ENCODE measurements around the gene KCNQ1.

KCNQ1 gene

GRCh38 chr11:2755071-2755470, 310.3 kb downstream of the KCNQ1 start:
- Histone ChIP-seq H3K27me3 (no peaks in the 10 kb centered on the region), H3K9me3 (no peaks in the 10 kb centered on the region)
- TF ChIP-seq CTCF (IDR thresholded peaks at IDR 0.05; ENCODE audit: low read depth, low read length): no peak

GRCh38 chr11:2758751-2759150, 313.9 kb downstream of the KCNQ1 start:
- no peak overlapping the region for H3K4me3 ChIP-seq (ENCODE audit: low read depth, low read length)
- no peak for TF ChIP-seq CTCF (IDR thresholded peaks at IDR 0.05; ENCODE audit: low read depth, low read length)
- H3K36me3 ChIP-seq: no peaks in the 10 kb centered on the region
- no peak for DNase-seq
- no peaks in the 10 kb centered on the region for H3K4me1 ChIP-seq
- no peaks in the 10 kb centered on the region for H3K27me3 ChIP-seq
- no peaks in the 10 kb centered on the region for H3K9me3 ChIP-seq

More at GRCh38 chr11:2755071-2755470, 310.3 kb downstream of the KCNQ1 start:
- DNase-seq: no peak
- H3K36me3 ChIP-seq: no peaks in the 10 kb centered on the region
- no peak overlapping the region for H3K4me3 ChIP-seq (ENCODE audit: low read depth, low read length)
- H3K4me1 ChIP-seq: peaks cover 3% of the 10 kb centered on the region; the same call in 1 of the 2 replicates

GRCh38 chr11:2759228-2760195, 314.7 kb downstream of the KCNQ1 start:
- Histone ChIP-seq H3K4me3 (ENCODE audit: low read depth, low read length) (no peak overlapping the region), H3K4me1 (no peaks in the 10 kb centered on the region), H3K27me3 (no peaks in the 10 kb centered on the region), H3K36me3 (no peaks in the 10 kb centered on the region), H3K9me3 (no peaks in the 10 kb centered on the region)
- TF ChIP-seq CTCF (IDR thresholded peaks at IDR 0.05; ENCODE audit: low read depth, low read length): no peak
- DNase-seq: no peak

GRCh38 chr11:2760196-2760871, 315.5 kb downstream of the KCNQ1 start:
- no peaks in the 10 kb centered on the region for H3K27me3 ChIP-seq
- no peak for TF ChIP-seq CTCF (IDR thresholded peaks at IDR 0.05; ENCODE audit: low read depth, low read length)
- no peaks in the 10 kb centered on the region for H3K4me1 ChIP-seq
- no peaks in the 10 kb centered on the region for H3K9me3 ChIP-seq
- no peak overlapping the region for H3K4me3 ChIP-seq (ENCODE audit: low read depth, low read length)
- H3K36me3 ChIP-seq: no peaks in the 10 kb centered on the region
- no peak for DNase-seq

- no peak for DNase-seq
- no peaks in the 10 kb centered on the region for H3K36me3 ChIP-seq
- no peak overlapping the region for H3K4me3 ChIP-seq (ENCODE audit: low read depth, low read length)
- TF ChIP-seq CTCF (IDR thresholded peaks at IDR 0.05; ENCODE audit: low read depth, low read length): no peak
- no peaks in the 10 kb centered on the region for H3K27me3 ChIP-seq
- no peaks in the 10 kb centered on the region for H3K9me3 ChIP-seq
- no peaks in the 10 kb centered on the region for H3K4me1 ChIP-seq
Observed at GRCh38 chr11:2761131-2762030, 316.6 kb downstream of the KCNQ1 start.

Data from BE2C (cell line).